B cell (primary cell): ENCODE measurements around the gene CACNA1G.

Experiments
- EZH2 ChIP-seq: IDR thresholded peaks from 2 replicates; pipeline ENCODE4 v1.6.1; 2012; ENCODE audit warnings: borderline replicate concordance, low read depth, mild to moderate bottlenecking, moderate library complexity, low read length; ENCODE audit not compliant: insufficient read depth, poor library complexity, severe bottlenecking
- TF ChIP-seq, protein P1 (sequence below): fragments of 200-600 bp; IDR thresholded peaks from one replicate; pipeline ENCODE4 v1.8.0; 2022; ENCODE audit warnings: antibody characterized with exemption, mild to moderate bottlenecking

- no peak for TF ChIP-seq EZH2
- TF ChIP-seq, protein P1, sequence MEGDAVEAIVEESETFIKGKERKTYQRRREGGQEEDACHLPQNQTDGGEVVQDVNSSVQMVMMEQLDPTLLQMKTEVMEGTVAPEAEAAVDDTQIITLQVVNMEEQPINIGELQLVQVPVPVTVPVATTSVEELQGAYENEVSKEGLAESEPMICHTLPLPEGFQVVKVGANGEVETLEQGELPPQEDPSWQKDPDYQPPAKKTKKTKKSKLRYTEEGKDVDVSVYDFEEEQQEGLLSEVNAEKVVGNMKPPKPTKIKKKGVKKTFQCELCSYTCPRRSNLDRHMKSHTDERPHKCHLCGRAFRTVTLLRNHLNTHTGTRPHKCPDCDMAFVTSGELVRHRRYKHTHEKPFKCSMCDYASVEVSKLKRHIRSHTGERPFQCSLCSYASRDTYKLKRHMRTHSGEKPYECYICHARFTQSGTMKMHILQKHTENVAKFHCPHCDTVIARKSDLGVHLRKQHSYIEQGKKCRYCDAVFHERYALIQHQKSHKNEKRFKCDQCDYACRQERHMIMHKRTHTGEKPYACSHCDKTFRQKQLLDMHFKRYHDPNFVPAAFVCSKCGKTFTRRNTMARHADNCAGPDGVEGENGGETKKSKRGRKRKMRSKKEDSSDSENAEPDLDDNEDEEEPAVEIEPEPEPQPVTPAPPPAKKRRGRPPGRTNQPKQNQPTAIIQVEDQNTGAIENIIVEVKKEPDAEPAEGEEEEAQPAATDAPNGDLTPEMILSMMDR = no peak
These were observed 42.3 kb downstream of the CACNA1G start for GRCh38 chr17:50602836-50603235.
